ENCODE results near the gene PLXDC2. TPM values are rescaled to one million over a fixed set of nuclear protein-coding genes. Genes with fewer than 3 reads are reported as not detected.

Gene PLXDC2
- total RNA-seq, 1 donor: 3.2 TPM

DNA sequence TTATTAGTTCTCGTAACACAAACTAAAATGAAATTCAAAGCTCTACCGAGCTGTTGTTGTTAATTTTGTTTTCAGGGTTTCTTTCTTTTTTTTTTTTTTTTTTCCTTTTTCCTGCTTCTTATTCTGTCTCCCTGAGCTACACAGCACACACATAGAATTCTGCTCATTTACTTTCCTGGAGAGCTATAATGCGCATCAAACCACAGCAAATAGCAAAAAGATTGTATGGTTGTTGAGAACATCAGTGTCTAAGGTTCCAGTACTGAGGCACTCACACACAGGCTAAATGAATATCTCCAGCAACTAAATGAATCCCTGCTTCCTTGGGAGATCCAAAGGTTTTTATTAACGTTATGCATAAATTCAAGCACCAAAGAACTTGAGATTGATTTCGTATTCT, 418.3 kb downstream of the PLXDC2 start:
- no peak for DNase-seq (ENCODE audit: low read depth)
- TF ChIP-seq, protein P1, sequence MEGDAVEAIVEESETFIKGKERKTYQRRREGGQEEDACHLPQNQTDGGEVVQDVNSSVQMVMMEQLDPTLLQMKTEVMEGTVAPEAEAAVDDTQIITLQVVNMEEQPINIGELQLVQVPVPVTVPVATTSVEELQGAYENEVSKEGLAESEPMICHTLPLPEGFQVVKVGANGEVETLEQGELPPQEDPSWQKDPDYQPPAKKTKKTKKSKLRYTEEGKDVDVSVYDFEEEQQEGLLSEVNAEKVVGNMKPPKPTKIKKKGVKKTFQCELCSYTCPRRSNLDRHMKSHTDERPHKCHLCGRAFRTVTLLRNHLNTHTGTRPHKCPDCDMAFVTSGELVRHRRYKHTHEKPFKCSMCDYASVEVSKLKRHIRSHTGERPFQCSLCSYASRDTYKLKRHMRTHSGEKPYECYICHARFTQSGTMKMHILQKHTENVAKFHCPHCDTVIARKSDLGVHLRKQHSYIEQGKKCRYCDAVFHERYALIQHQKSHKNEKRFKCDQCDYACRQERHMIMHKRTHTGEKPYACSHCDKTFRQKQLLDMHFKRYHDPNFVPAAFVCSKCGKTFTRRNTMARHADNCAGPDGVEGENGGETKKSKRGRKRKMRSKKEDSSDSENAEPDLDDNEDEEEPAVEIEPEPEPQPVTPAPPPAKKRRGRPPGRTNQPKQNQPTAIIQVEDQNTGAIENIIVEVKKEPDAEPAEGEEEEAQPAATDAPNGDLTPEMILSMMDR (IDR thresholded peaks at IDR 0.05; ENCODE audit: insufficient read depth, low read length): no peak
- no peak overlapping the region for H3K4me3 ChIP-seq (ENCODE audit: low read depth, low read length)

DNA sequence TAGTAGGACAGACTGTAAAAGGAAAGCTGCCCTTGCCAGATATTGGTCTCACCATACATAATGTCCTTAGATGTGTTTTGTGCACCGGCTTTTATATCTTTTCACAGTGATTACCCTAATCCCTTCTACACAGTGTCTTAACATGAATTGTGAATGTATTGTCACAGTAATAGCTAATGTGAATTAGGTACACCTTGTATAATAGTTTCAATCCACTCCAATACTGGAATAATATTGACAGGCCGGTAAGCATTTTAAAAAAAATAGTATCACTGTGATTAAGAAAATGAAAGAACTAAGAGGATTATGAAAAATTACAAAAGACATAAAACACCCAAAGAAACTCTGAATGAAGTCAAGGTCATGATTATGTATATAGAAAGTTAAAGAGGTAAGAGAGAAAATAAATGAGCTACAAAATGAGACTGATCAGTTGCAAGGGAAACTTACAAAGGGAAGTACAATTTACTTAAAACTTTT, 420.9 kb downstream of the PLXDC2 start:
- DNase-seq (ENCODE audit: low read depth): no peak
- TF ChIP-seq, protein P1 (IDR thresholded peaks at IDR 0.05; ENCODE audit: insufficient read depth, low read length): no peak
- no peak overlapping the region for H3K4me3 ChIP-seq (ENCODE audit: low read depth, low read length)

DNA sequence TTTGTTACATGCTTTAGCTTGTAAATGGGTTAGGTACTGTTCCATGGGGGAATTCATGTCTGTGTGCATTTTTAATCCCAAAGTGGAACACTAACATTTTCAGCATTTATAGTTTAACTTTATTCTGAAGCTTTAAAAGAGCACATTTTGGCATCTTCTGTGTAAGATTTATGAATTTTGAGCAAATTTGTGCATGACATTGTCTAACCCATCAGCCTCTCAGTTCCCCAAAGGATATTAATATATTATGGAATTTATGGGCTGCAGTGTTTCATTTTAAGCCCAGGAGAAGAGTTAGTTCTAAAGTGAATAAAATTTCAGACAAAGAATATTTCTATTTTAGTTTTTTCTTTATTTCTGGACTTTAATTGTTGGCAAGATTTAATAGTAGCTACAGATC, 421.4 kb downstream of the PLXDC2 start:
- TF ChIP-seq, protein P1 (IDR thresholded peaks at IDR 0.05; ENCODE audit: insufficient read depth, low read length): no peak
- no peak for DNase-seq (ENCODE audit: low read depth)
- H3K4me3 ChIP-seq (ENCODE audit: low read depth, low read length): no peak overlapping the region

DNA sequence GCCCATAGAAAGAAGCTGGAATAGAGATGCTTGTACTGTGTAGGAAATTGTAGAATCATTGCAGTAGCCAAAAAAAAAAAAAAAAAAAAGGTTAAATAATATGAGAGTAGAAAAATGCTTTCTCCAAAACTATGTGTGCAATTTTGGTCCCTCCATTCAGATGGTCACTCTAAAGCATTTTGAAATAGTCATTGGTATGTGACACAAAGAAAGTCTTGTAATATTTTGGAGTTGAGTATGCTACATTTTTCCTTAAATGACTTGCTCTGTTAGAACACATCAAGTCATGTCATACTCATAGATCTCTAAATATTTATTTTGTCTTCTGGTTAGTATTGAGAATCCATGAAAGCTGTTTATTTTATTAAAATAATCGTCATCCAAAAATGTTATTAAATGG, 424.4 kb downstream of the PLXDC2 start:
- no peak for DNase-seq (ENCODE audit: low read depth)
- TF ChIP-seq, protein P1 (IDR thresholded peaks at IDR 0.05; ENCODE audit: insufficient read depth, low read length): no peak
- no peak overlapping the region for H3K4me3 ChIP-seq (ENCODE audit: low read depth, low read length)

DNA sequence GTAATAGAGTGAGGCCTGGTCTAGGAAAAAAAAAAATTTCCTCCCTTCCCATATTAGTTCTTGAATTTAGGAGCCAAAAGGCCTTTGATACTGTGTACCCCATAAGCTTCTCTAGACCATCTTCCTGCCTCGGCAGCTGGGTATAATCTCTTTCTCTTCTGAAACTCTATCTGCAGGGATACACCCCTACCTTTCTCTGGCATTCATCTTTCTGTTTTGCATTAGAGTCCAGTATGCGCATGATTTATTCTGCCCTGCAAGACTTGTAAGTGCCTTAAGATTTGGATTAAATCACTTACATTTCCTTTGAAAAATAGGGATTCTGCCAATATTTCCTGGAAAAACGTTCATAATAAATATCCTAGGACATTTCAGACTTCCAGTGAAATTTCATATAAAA, 431.2 kb downstream of the PLXDC2 start:
- H3K4me3 ChIP-seq (ENCODE audit: low read depth, low read length): no peak overlapping the region
- TF ChIP-seq, protein P1 (IDR thresholded peaks at IDR 0.05; ENCODE audit: insufficient read depth, low read length): no peak
- DNase-seq (ENCODE audit: low read depth): no peak

DNA sequence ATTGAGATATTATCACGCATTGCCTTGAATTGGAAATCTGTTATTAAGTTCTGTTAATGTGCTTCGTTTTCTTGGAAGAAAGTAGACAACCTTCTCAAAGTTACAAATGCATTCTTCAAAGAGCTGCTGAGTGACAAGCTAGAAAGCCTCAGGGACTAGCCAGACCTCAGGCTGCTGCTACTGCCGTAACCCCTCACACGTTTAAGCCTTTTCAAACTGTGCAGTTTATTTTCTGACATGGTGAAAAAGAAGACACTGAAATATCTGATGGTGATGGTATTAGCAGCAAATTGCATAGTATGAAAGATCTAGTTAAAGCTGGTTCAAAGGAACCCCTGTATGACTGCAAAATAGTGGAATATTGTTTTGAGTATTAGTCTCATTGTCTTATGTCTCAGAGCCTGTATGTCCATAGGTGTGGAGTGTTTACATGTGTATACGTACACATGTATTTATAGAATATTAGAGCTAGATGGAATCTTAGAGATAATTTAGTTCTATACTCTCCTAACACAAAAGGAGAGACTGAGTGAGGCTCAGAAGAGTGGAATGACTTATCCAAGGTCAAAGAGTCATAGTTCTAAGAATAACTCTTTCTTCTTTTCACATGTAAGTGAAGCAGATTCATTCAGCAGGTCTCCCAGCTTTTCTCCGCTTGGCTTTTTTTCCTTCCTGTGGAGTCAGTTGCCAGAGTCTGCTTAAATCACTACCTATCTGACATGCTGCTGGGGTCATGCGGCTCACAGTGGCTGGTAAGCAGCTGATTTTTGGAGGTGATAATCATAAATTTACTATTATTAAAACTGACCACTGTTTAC, 431.9 kb downstream of the PLXDC2 start:
- TF ChIP-seq, protein P1 (IDR thresholded peaks at IDR 0.05; ENCODE audit: insufficient read depth, low read length): no peak
- no peak for DNase-seq (ENCODE audit: low read depth)
- H3K4me3 ChIP-seq (ENCODE audit: low read depth, low read length): no peak overlapping the region

Data from fibroblast of the aortic adventitia (primary cell).